Endothelial cell of umbilical vein (primary cell): Measurements from ENCODE around the gene HBEGF. TPM values are rescaled to one million over a fixed set of nuclear protein-coding genes. Genes with fewer than 3 reads are reported as not detected.

Source experiments
- BruUV-seq: library from RNA; stranded (reverse); fragments of 400-500 nt; replicated peaks from 2 replicates; lab custom pipeline; 2021; lab: Mats Ljungman, UMichigan
- CTCF ChIA-PET: fragments of 300-600, 350-600 bp; sonication (Branson Sonifier 250); formaldehyde crosslinking; loops from one replicate; lab custom pipeline; 2021; ENCODE audit warnings: antibody characterized with exemption, inconsistent platforms; lab: Charles Lee
- POLR2A ChIA-PET: fragments of 300-600, 350-600 bp; sonication (Branson Sonifier 250); formaldehyde crosslinking; loops from one replicate; lab custom pipeline; 2021; ENCODE audit warnings: antibody characterized with exemption, inconsistent platforms; lab: Charles Lee
- DNase-seq: peaks from one replicate; pipeline ENCODE4 v3.0.0-alpha.2; 2011; ENCODE audit warnings: low read depth, low spot score
- FAIRE-seq: peaks from 2 replicates; lab custom pipeline; 2011; peaks lifted over from hg19 to GRCh38; lab: Jason Lieb, UNC
- H2AFZ ChIP-seq: 2 replicates; pipeline ENCODE4 v1.6.0; 2012; ENCODE audit warnings: low read depth, low read length, control low read depth, inconsistent platforms
- H3K27ac ChIP-seq: 2 replicates; pipeline ENCODE4 v1.5.1; 2011; ENCODE audit warnings: low read depth, mild to moderate bottlenecking, control low read depth, low read length, moderate library complexity; ENCODE audit not compliant: insufficient read depth
- H3K27me3 ChIP-seq, 2 experiments: 2 replicates each; pipeline versions ENCODE4 v1.6.0 to v1.6.1; 2011; ENCODE audit warnings: low read length in 2 of 2, mixed read lengths in 1 of 2; ENCODE audit not compliant: control insufficient read depth in 2 of 2, insufficient read depth in 2 of 2
- H3K36me3 ChIP-seq, 2 experiments: 2 replicates in 1 of 2; 3 replicates in 1 of 2; pipeline ENCODE4 v1.5.1; 2011; ENCODE audit warnings: low read length in 2 of 2, mild to moderate bottlenecking in 1 of 2, moderate library complexity in 1 of 2; ENCODE audit not compliant: control insufficient read depth in 2 of 2, insufficient read depth in 2 of 2; ENCODE audit errors: extremely low read depth in 1 of 2
- H3K4me1 ChIP-seq: 3 replicates; pipeline ENCODE4 v1.5.1; 2011; ENCODE audit warnings: mild to moderate bottlenecking, low read length; ENCODE audit not compliant: control insufficient read depth, insufficient read depth; ENCODE audit errors: extremely low read depth
- H3K4me2 ChIP-seq: 2 replicates; pipeline ENCODE4 v1.6.1; 2011; ENCODE audit warnings: low read length, control low read depth, mixed read lengths; ENCODE audit not compliant: insufficient read depth
- H3K4me3 ChIP-seq, 3 experiments: fragments of 200-600 bp in 1 of 3; sonication (generic), shearing (Covaris generic) in 1 of 3; replicated peaks in 1 of 3; 2 replicates each; pipeline ENCODE4 v1.5.1; 2011 to 2016; ENCODE audit warnings: control low read depth in 3 of 3, low read length in 3 of 3, mild to moderate bottlenecking in 2 of 3, inconsistent platforms in 1 of 3, low read depth in 1 of 3, moderate library complexity in 1 of 3; ENCODE audit not compliant: insufficient read depth in 1 of 3
- H3K79me2 ChIP-seq: 2 replicates; pipeline ENCODE4 v1.6.0; 2012; ENCODE audit warnings: low read length, inconsistent platforms; ENCODE audit not compliant: control insufficient read depth, insufficient read depth
- H3K9ac ChIP-seq: replicated peaks from 2 replicates; pipeline ENCODE3; 2011; ENCODE audit warnings: low read length, control low read depth; ENCODE audit not compliant: insufficient read depth; ENCODE audit errors: extremely low read depth
- H3K9me1 ChIP-seq: replicated peaks from 3 replicates; pipeline ENCODE4 v1.6.0; 2011; ENCODE audit warnings: mild to moderate bottlenecking, low read length; ENCODE audit not compliant: control insufficient read depth, insufficient read depth; ENCODE audit errors: extremely low read depth
- H3K9me3 ChIP-seq: replicated peaks from 2 replicates; pipeline ENCODE4 v1.5.1; 2012; ENCODE audit warnings: low read length, inconsistent platforms; ENCODE audit not compliant: control insufficient read depth, insufficient read depth
- H4K20me1 ChIP-seq: replicated peaks from 2 replicates; pipeline ENCODE3; 2011; ENCODE audit warnings: mild to moderate bottlenecking, low read length; ENCODE audit not compliant: control insufficient read depth, insufficient read depth; ENCODE audit errors: extremely low read depth
- CTCF ChIP-seq, 2 donors: IDR thresholded peaks; 1 replicate in 1 of 2; 2 replicates in 1 of 2; pipeline ENCODE4 v1.5.1; 2011; ENCODE audit warnings: low read length in 2 of 2, mild to moderate bottlenecking in 2 of 2, moderate library complexity in 2 of 2, control low read depth in 1 of 2, inconsistent platforms in 1 of 2, low read depth in 1 of 2; ENCODE audit not compliant: insufficient read depth in 1 of 2; ENCODE audit errors: extremely low read depth in 1 of 2
- MAX ChIP-seq: IDR thresholded peaks from 2 replicates; pipeline ENCODE4 v1.6.1; 2011; ENCODE audit not compliant: insufficient read depth, insufficient read length
- POLR2AphosphoS5 ChIP-seq: IDR thresholded peaks from 2 replicates; pipeline ENCODE4 v1.6.1; 2012; ENCODE audit warnings: low read depth, mild to moderate bottlenecking, control low read depth, low read length, moderate library complexity; ENCODE audit not compliant: insufficient read depth
- dilution Hi-C: fragments of 300-500 bp; cut with MboI; formaldehyde crosslinking; loops from one replicate; pipeline ENCODE4 v1.15.0; 2019; ENCODE audit warnings: low sequenced_read_pairs; ENCODE audit not compliant: extremely low pct_ligation_motif_present
- intact Hi-C: fragments of 100-400 bp; cut with micrococcal nuclease; formaldehyde crosslinking; loops from one replicate; pipeline ENCODE4 v1.10.0; 2022
- polyA plus RNA-seq, 4 experiments: library from polyadenylated mRNA; depleted of rRNA in 3 of 4; stranded (reverse) in 3 of 4; unstranded in 1 of 4; fragments of >200 nt; gene quantifications; 2 replicates each; pipeline versions ENCODE4 v1.2.1 to v1.2.3, GENCODE V29; 2011 to 2012; ENCODE audit warnings: missing spikeins in 1 of 4
- total RNA-seq: library from RNA; stranded (reverse); gene quantifications from 2 replicates; pipeline ENCODE4 v1.2.3, GENCODE V29; 2021

The HBEGF gene
- total and polyA plus RNA-seq, 2 donors (not counting 3 experiments of a cell fraction or from before 2014, with no cell fraction given) = 33.2 to 79.8 TPM

GRCh38 chr5:140381351-140381750 is 34.9 kb upstream of the HBEGF start:
- dilution Hi-C loops = no loop called here

More at GRCh38 chr5:140381351-140381750, 34.9 kb upstream of the HBEGF start:
- intact Hi-C loops = no loop called here
- no peak overlapping the region for H3K4me2 ChIP-seq
- no peaks in the 10 kb centered on the region for H3K36me3 ChIP-seq
- H2AFZ ChIP-seq = no peak overlapping the region
- no peaks in the 10 kb centered on the region for H3K27me3 ChIP-seq
- no peaks in the 10 kb centered on the region for H3K79me2 ChIP-seq
- no peaks in the 10 kb centered on the region for H3K9me1 ChIP-seq
- H4K20me1 ChIP-seq = no peaks in the 10 kb centered on the region
- H3K4me1 ChIP-seq = peaks cover 12% of the 10 kb centered on the region
- no peak overlapping the region for H3K27ac ChIP-seq
- DNase-seq (no peak), FAIRE-seq (no peak)
- no peak overlapping the region for H3K9ac ChIP-seq
- no TSS peak for BruUV-seq
- TF ChIP-seq POLR2AphosphoS5 (no peak), MAX (no peak), CTCF (IDR thresholded peaks at IDR 0.05; ENCODE audit: extremely low read depth in 1 of 2, insufficient read depth in 1 of 2, low read depth in 1 of 2, low read length in 2 of 2) (no peak)
- no peaks in the 10 kb centered on the region for H3K9me3 ChIP-seq
- POLR2A ChIA-PET = no interaction called here
- CTCF ChIA-PET = interaction anchor here (1.3 to 3.3 kb wide), 2 partner anchors 8 to 17 kb away, joined by 5 to 11 read pairs; no protein-coding TSS in a partner anchor
- no peak overlapping the region for H3K4me3 ChIP-seq
